OCI-LY3 (cell line): ENCODE measurements around the gene ESPNL.

ENCODE experiments used
- H2AFZ ChIP-seq: fragments of 200-600, 300-600 bp; shearing (Covaris generic); 2 replicates; pipeline ENCODE4 v1.6.0; 2014; ENCODE audit warnings: antibody characterized with exemption, low read depth, low read length
- H3K27ac ChIP-seq: fragments of 200-600, 300-600 bp; sonication (generic); 2 replicates; pipeline ENCODE4 v1.5.1; 2014; ENCODE audit warnings: mild to moderate bottlenecking, low read length, moderate library complexity, mixed read lengths
- H3K27me3 ChIP-seq: fragments of 200-600, 300-600 bp; sonication (generic); 2 replicates; pipeline ENCODE4 v1.6.1; 2014; ENCODE audit warnings: low read depth, low read length, mixed read lengths
- H3K36me3 ChIP-seq: fragments of 200-600, 300-600 bp; sonication (generic); replicated peaks from 2 replicates; pipeline ENCODE3; 2014; ENCODE audit warnings: low read depth, low read length, mixed read lengths
- H3K4me1 ChIP-seq: fragments of 300-600, 200-600 bp; sonication (generic); 2 replicates; pipeline ENCODE4 v1.6.1; 2014; ENCODE audit warnings: low read length, mixed read lengths
- H3K4me2 ChIP-seq: fragments of 200-600, 300-600 bp; sonication (generic); 2 replicates; pipeline ENCODE4 v1.6.1; 2014; ENCODE audit warnings: low read length, mixed read lengths
- H3K4me3 ChIP-seq: fragments of 300-600, 200-600 bp; sonication (generic); 2 replicates; pipeline ENCODE4 v1.5.1; 2014; ENCODE audit warnings: antibody characterized with exemption, mild to moderate bottlenecking, low read length, moderate library complexity
- H3K79me2 ChIP-seq: fragments of 300-600, 200-600 bp; shearing (Covaris generic); 2 replicates; pipeline ENCODE4 v1.6.1; 2014; ENCODE audit warnings: mild to moderate bottlenecking, low read length, mixed read lengths
- H3K9ac ChIP-seq: fragments of 300-600, 200-600 bp; shearing (Covaris generic); 2 replicates; pipeline ENCODE4 v1.6.0; 2014; ENCODE audit warnings: mild to moderate bottlenecking, low read length, moderate library complexity
- H3K9me3 ChIP-seq: fragments of 200-600, 300-600 bp; shearing (Covaris generic); 2 replicates; pipeline ENCODE4 v1.6.1; 2014; ENCODE audit warnings: low read length, mixed read lengths; ENCODE audit not compliant: insufficient read depth
- H4K20me1 ChIP-seq: fragments of 200-600, 300-600 bp; sonication (generic); 2 replicates; pipeline ENCODE4 v1.6.1; 2016; ENCODE audit warnings: low read length, mixed read lengths; ENCODE audit not compliant: insufficient read depth
- CTCF ChIP-seq: fragments of 200-600, 300-600 bp; sonication (generic); IDR thresholded peaks from 2 replicates; pipeline ENCODE4 v1.5.1; 2014; ENCODE audit warnings: antibody characterized with exemption, low read length, low read depth
- EZH2phosphoT487 ChIP-seq: fragments of 200-600 bp; shearing (Covaris generic); IDR thresholded peaks from 2 replicates; pipeline ENCODE4 v1.6.1; 2018; ENCODE audit warnings: antibody characterized with exemption, mixed run types, low read depth

ESPNL gene

GRCh38 chr2:238128534-238129001 lies 28.4 kb downstream of the ESPNL start:
- Histone ChIP-seq H3K36me3 (no peaks in the 10 kb centered on the region), H2AFZ (no peak overlapping the region), H3K4me2 (no peak overlapping the region), H3K9me3 (0 out of 2 replicates have a peak, but pooled peaks cover 4% of the 10 kb centered on the region), H3K79me2 (no peaks in the 10 kb centered on the region), H3K9ac (no peak overlapping the region), H3K4me1 (no peaks in the 10 kb centered on the region), H4K20me1 (no peaks in the 10 kb centered on the region), H3K4me3 (no peak overlapping the region), H3K27ac (no peak overlapping the region), H3K27me3 (no peaks in the 10 kb centered on the region)
- TF ChIP-seq CTCF, result no peak
- TF ChIP-seq EZH2phosphoT487, result no peak

- Histone ChIP-seq H3K27ac (no peak overlapping the region), H3K9me3 (0 out of 2 replicates have a peak, but pooled peaks cover 4% of the 10 kb centered on the region), H2AFZ (no peak overlapping the region), H3K4me2 (no peak overlapping the region), H3K4me3 (no peak overlapping the region), H3K27me3 (no peaks in the 10 kb centered on the region), H4K20me1 (no peaks in the 10 kb centered on the region), H3K9ac (no peak overlapping the region), H3K36me3 (no peaks in the 10 kb centered on the region), H3K79me2 (no peaks in the 10 kb centered on the region), H3K4me1 (no peaks in the 10 kb centered on the region)
- TF ChIP-seq CTCF (no peak), EZH2phosphoT487 (no peak)
Measured at GRCh38 chr2:238129166-238130010, 29.2 kb downstream of the ESPNL start.

DNA sequence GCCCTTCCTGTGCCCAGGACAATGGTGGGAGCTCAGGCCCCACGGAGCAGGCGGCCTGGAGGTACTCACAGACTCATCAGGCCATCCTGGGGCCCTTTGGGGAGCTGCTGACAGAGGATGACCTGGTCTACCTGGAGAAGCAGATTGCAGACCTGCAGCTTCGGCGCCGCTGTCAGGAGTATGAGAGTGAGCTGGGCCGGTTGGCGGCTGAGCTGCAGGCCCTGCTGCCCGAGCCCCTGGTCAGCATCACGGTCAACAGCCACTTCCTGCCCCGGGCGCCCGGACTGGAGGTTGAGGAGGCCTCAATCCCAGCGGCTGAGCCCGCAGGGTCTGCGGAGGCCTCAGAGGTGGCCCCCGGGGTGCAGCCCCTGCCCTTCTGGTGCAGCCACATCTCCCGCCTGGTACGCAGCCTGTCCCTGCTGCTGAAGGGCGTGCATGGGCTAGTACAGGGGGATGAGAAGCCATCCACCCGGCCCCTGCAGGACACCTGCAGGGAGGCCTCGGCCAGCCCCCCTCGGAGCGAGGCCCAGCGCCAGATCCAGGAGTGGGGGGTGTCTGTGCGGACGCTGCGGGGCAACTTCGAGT lies 30.1 kb downstream of the ESPNL start:
- H3K27ac ChIP-seq, result no peak overlapping the region
- no peak for TF ChIP-seq EZH2phosphoT487
- TF ChIP-seq CTCF, result no peak
- no peak overlapping the region for H3K4me2 ChIP-seq
- H3K79me2 ChIP-seq, result no peaks in the 10 kb centered on the region
- 0 out of 2 replicates have a peak, but pooled peaks cover 4% of the 10 kb centered on the region for H3K9me3 ChIP-seq
- no peaks in the 10 kb centered on the region for H4K20me1 ChIP-seq
- no peaks in the 10 kb centered on the region for H3K4me1 ChIP-seq
- H3K9ac ChIP-seq, result no peak overlapping the region
- H3K36me3 ChIP-seq, result no peaks in the 10 kb centered on the region
- no peak overlapping the region for H3K4me3 ChIP-seq
- no peaks in the 10 kb centered on the region for H3K27me3 ChIP-seq
- H2AFZ ChIP-seq, result no peak overlapping the region
